IPS DF 4.7 (cell line): ENCODE measurements around the gene LINS1.
"Not testable (repeated sequence)": the region's sequence is repeated elsewhere in the genome, so short reads cannot be mapped to it uniquely, and the experiment has no call there.

Experiments
- DNase-seq: peaks from one replicate; pipeline ENCODE4 v3.0.0-alpha.2; 2013; ENCODE audit warnings: low spot score; ENCODE audit errors: extremely low read depth

The LINS1 gene

DNA sequence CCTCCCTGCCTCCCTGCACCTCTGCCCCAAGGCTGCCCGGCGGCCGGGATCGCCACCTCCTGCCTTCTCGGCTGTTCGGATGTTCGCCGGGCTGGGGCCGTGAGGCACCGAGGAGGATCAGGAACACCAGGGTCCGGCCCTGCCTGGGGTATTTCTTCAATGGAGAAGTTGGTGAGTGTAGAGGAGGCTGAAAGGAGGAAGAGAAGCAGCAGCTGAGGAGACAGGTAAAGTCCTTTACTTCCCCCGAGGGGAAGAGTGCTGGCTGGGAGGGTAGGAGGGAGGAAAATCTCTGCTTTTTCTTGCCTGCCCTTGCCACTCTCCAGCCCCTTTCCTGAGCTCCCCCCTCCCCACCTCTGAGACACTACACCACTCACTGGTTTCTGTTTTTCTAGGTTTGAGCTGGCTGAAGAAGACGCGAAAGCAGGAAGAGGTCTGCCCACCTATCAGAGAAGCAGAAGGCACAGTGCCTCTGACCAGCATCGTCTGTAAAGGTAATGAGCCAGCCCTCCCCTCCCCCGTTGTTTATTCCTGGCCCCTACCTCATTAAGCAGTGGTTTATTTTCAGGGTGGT lies 924 bp upstream of the LINS1 start:
- DNase-seq, result no peak

GRCh38 chr15:100601617-100602063 lies 344 bp downstream of the LINS1 start:
- no peak for DNase-seq

DNA sequence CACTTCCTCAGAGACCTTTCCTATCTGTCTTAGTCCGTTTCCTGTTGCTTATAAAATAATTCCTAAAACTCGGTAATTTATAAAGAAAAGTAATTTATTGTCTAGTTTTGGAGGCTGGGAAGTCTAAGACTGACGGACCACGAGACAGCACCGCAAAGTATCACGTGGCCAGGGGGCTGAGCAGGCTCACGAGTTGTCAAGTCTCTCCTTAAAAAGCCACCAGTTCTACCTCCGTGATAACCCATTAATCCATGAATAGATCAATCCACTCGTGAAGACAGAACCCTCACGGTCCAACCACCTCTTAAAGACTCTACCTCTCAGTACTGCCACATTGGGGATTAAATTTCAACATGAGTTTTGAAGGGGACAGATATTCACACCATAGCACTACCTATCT lies 821 bp downstream of the LINS1 start:
- no peak for DNase-seq

GRCh38 chr15:100598655-100599054 lies 3.3 kb downstream of the LINS1 start:
- no peak for DNase-seq

GRCh38 chr15:100597862-100598261 lies 4.1 kb downstream of the LINS1 start:
- no peak for DNase-seq

- no peak for DNase-seq
Measured at GRCh38 chr15:100596792-100597191, 5.2 kb downstream of the LINS1 start.

GRCh38 chr15:100595964-100596363 lies 6.0 kb downstream of the LINS1 start:
- DNase-seq, result no peak

DNA sequence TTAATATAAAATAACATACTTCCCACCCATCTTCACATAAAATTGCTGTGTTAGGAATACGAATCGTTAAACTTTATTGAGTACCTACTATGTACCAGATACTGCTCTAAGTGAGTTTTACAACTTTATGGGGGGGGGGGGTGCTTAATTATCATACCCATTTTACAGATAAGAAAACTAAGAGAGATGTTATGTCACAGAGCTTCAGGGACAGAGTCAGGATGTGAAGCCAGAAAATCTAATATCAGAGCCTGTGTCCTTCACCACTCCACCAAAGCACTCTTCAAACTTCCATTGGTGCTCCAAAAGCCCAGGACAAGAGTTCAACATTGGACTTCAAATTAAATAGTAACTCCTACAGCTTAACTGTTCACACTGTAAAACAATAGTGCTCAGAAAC lies 8.6 kb downstream of the LINS1 start:
- no peak for DNase-seq

GRCh38 chr15:100592898-100593297 lies 9.1 kb downstream of the LINS1 start:
- DNase-seq, result no peak

DNA sequence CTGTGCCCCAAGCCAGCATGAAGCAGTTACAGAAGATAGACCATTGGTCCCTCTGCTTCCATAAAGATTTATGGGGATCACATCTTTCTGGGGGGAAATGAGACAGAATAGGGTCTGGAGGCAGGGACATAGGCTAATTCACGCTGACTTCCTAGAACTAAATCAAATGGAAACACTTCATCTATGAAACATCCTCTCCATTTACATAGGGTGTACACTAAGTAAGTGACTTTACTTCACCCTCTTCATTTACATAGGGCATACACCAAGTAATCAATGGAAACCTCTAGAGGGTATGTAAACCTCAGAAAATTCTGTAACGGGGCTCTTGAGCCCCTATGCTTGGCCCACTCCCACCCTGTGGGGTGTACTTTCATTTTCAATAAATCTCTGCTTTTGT lies 10.1 kb downstream of the LINS1 start:
- no peak for DNase-seq

- DNase-seq, result not testable (repeated sequence)
Measured at GRCh38 chr15:100591163-100591562, 10.8 kb downstream of the LINS1 start.

GRCh38 chr15:100588638-100589242 lies 13.2 kb downstream of the LINS1 start:
- DNase-seq, result no peak

DNA sequence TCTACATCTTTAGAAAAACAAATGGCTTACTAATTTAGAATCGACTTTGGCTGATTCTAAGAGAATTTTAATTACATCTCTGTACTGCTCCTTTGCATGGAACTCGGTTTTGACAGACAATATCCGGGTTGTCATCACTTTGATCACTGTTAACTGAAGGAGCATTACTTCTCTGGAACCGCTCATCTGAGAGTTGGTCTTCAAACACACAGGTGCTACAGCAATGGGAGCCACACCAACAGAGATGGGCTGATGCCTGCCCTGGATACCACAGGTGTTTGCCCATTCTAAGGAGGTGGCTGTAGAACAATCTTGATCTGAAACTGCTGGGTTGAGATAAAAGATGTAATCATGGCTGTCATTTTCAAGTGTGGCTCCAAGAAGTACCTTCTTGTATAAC lies 21.6 kb downstream of the LINS1 start:
- DNase-seq, result no peak

GRCh38 chr15:100573526-100573925 lies 28.5 kb downstream of the LINS1 start:
- no peak for DNase-seq

DNA sequence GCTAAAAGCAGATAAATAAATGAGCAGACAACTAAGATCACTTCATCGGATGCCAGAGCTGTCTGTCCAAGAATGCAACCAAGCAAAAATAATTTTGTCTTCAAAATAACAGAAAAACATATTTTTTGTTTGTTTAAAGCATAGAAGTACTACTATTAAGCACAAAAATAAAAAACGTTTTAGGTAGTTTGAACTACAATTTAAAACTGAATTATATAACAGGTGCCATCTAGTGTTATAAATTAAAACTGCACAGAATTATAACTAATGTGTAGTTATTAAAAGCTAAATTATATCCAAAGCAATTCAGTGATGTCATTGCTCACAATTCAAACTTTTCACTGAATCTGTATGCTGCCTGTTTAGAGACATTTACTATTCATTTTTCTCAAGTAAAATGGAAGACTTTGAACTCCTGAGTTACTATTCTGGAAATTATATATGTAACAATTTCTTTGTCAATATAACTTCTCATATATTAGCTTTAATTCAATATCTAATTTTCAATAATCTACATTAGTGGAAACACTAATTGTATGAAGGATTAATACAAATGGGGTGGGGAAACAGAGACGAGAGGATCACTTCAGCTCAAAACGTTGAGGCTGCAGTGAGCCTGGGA lies 29.5 kb downstream of the LINS1 start:
- DNase-seq, result no peak

GRCh38 chr15:100571592-100572167 lies 30.3 kb downstream of the LINS1 start:
- DNase-seq, result no peak

DNA sequence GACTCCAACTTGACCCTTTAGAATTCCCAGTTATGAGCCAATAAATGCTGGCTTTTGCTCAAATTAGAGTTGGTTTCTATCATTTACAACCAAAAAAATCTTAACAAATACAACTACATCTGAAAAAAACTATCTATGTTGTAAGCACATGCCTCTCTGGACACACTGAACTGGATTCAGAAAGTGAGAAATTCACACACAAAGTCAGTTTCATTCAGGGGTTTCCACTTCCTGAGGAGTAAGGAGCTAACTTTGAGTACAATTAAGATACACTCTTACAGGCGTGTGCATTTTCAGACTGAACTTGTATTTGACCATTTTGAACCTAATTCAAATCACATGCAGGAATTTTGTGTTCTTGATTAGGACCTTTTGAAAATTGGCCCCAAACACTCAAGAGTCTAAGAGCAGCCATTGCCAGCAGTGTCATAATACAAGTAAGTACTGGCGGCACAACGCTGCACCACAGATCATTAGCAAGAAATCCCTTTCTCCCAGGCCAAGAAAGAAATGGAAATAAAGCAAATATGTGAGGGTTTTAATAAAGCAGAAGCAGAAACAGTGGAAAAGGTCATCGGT lies 31.2 kb downstream of the LINS1 start:
- no peak for DNase-seq

DNA sequence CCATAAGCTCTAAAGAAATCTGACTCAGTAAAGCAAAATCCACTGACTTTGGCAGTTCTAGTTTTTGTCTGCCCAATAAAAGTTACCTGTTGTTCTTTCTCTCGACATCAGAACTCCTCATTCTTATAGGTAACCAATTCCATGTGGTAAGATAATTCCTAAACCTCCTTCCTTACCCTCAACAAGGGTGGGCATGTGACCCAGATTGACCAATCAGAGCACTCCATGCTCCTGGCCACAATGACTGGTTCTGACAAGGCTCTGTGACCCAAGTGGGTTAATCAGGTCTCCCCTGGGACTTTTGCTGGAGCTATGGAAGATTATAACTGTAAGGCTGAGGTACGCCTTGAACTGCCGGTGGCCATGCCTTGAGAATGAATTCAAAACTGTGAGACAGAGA lies 31.7 kb downstream of the LINS1 start:
- no peak for DNase-seq

DNA sequence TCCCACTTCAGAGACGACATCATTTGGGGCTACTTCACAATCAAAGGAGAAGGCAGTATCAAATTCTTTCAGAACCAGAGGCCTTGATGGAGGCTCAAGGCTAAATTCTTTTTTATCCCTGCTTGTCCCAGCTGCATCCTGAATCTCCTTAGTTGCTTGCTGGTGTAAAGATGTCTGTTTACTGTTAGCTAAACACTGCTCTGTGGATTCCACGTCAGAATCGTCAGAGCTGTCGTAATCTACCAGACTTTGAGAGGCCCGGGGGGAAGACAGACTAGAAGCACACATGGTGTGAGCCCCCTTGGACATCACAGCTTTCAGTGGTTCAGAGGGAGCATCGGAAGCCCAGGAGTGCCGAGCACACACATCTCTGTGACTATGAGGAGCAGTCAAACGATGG lies 32.6 kb downstream of the LINS1 start:
- no peak for DNase-seq

DNA sequence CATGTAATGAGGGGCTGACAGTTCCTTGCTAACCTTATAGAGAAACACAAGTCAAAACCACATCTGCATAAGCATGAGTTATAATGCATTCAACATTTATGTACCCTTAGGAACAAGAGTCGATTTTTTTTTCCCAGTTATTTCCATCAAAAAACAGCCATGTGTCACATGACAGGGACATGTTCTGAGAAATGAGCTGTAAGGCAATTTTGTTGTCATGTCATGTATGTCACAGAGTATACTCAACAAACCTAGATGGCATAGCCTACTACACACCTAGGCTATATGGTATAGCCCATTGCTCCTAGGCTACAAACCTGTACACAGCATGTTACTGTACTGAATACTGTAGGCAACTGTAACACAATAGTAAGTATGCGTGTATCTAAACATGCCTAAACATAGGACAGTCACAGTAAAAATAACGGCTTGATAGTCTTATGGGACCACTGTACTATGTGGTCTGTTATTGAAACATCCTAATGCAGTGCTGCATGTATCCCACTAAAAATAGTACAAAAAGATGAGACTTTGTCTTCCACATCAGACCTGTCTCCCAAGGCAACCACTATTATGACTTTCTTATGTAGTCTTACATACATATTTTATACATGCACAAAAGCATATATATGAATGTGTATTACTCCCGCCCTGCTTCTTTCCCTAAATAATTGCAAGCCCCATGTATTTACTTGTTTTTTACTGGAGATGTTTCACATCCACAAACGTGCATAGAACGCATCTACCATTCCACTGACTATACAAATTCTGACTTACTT lies 34.9 kb downstream of the LINS1 start:
- DNase-seq, result no peak

GRCh38 chr15:100565591-100565990 lies 36.4 kb downstream of the LINS1 start:
- no peak for DNase-seq

- DNase-seq, result no peak
Measured at GRCh38 chr15:100560323-100560722, 41.7 kb downstream of the LINS1 start.
